B cell (primary cell): ENCODE measurements around the gene NFATC1. TPM values are rescaled to one million over a fixed set of nuclear protein-coding genes. Genes with fewer than 3 reads are reported as not detected.

ENCODE experiments used
- ATAC-seq: fragments of 200-7000 bp; cut with Tn5 transposase; one replicate; pipeline ENCODE4 v1.10.0; 2021; ENCODE audit warnings: low read depth, mild to moderate bottlenecking, moderate number of reproducible peaks, moderate library complexity
- CTCF ChIA-PET: fragments of 350-600 bp; sonication (Branson Sonifier 250); formaldehyde crosslinking; loops from one replicate; lab custom pipeline; 2021; ENCODE audit warnings: antibody characterized with exemption, inconsistent platforms; lab: Charles Lee
- POLR2A ChIA-PET: fragments of 350-600 bp; sonication (Branson Sonifier 250); formaldehyde crosslinking; loops from one replicate; lab custom pipeline; 2021; ENCODE audit warnings: antibody characterized with exemption; lab: Charles Lee
- DNase-seq: peaks from one replicate; pipeline ENCODE4 v3.0.0; 2013
- H2AFZ ChIP-seq: 2 replicates; pipeline ENCODE4 v1.6.1; 2012; ENCODE audit warnings: mild to moderate bottlenecking, low read depth, low read length; ENCODE audit not compliant: insufficient read depth, poor library complexity, severe bottlenecking
- H3K27ac ChIP-seq, 2 donors: 1 replicate in 1 of 2; 2 replicates in 1 of 2; pipeline ENCODE4 v1.5.1; 2012 to 2013; ENCODE audit warnings: low read length in 2 of 2, mild to moderate bottlenecking in 2 of 2, moderate library complexity in 1 of 2
- H3K27me3 ChIP-seq, 4 experiments: fragments of 200-600 bp in 1 of 4; sonication (generic) in 1 of 4; replicated peaks in 1 of 4; 1 replicate in 2 of 4; 2 replicates in 2 of 4; pipeline versions ENCODE4 v1.6.1 to v1.7.0; 2013 to 2016; ENCODE audit warnings: low read length in 3 of 4, mild to moderate bottlenecking in 2 of 4, mixed read lengths in 1 of 4, moderate library complexity in 1 of 4; ENCODE audit not compliant: insufficient read depth in 4 of 4, control insufficient read depth in 3 of 4; ENCODE audit errors: control extremely low read depth in 1 of 4
- H3K36me3 ChIP-seq, 2 experiments: replicated peaks in 1 of 2; 1 replicate in 1 of 2; 2 replicates in 1 of 2; pipeline versions ENCODE4 v1.6.1 to v1.7.1; 2013; ENCODE audit warnings: low read length in 1 of 2; ENCODE audit not compliant: insufficient read depth in 2 of 2, control insufficient read depth in 1 of 2; ENCODE audit errors: control extremely low read depth in 1 of 2, extremely low read depth in 1 of 2
- H3K4me1 ChIP-seq, 2 donors: fragments of 200-600 bp in 1 of 2; sonication (generic) in 1 of 2; 1 replicate in 1 of 2; 2 replicates in 1 of 2; pipeline versions ENCODE4 v1.5.1 to v1.6.1; 2013 to 2017; ENCODE audit warnings: low read length in 2 of 2; ENCODE audit not compliant: control insufficient read depth in 2 of 2, insufficient read depth in 2 of 2
- H3K4me2 ChIP-seq: replicated peaks from 2 replicates; pipeline ENCODE3; 2012; ENCODE audit warnings: mild to moderate bottlenecking, low read depth, low read length; ENCODE audit not compliant: poor library complexity, severe bottlenecking
- H3K4me3 ChIP-seq, 5 experiments: fragments of 200-600 bp in 1 of 5; sonication (generic) in 1 of 5; 1 replicate in 3 of 5; 2 replicates in 2 of 5; pipeline versions ENCODE4 v1.5.1 to v1.7.0; 2011 to 2016; ENCODE audit warnings: low read length in 4 of 5, mild to moderate bottlenecking in 4 of 5, low read depth in 2 of 5, control low read depth in 1 of 5, moderate library complexity in 1 of 5; ENCODE audit not compliant: insufficient read depth in 1 of 5; ENCODE audit errors: control extremely low read depth in 1 of 5, extremely low read depth in 1 of 5
- H3K79me2 ChIP-seq: fragments of 200-600 bp; sonication (generic); one replicate; pipeline ENCODE4 v1.6.0; 2016; ENCODE audit warnings: low read length; ENCODE audit not compliant: control insufficient read depth, insufficient read depth
- H3K9ac ChIP-seq: fragments of 200-600 bp; sonication (generic); 2 replicates; pipeline ENCODE4 v1.6.1; 2017; ENCODE audit warnings: mild to moderate bottlenecking, low read length, moderate library complexity
- H3K9me3 ChIP-seq, 3 donors: one replicate each; pipeline versions ENCODE4 v1.6.1 to v1.7.1; 2013; ENCODE audit warnings: low read length in 2 of 3; ENCODE audit not compliant: control insufficient read depth in 2 of 3, insufficient read depth in 1 of 3; ENCODE audit errors: control extremely low read depth in 1 of 3
- H4K20me1 ChIP-seq: 2 replicates; pipeline ENCODE4 v1.6.0; 2012; ENCODE audit warnings: mild to moderate bottlenecking, low read length; ENCODE audit not compliant: insufficient read depth, control insufficient read depth, poor library complexity, severe bottlenecking
- H3K27ac Mint-ChIP-seq: one replicate; pipeline ENCODE4 v1.8.0; 2021; ENCODE audit warnings: mixed read lengths
- H3K27me3 Mint-ChIP-seq: one replicate; pipeline ENCODE4 v1.8.0; 2021; ENCODE audit warnings: mixed read lengths
- H3K4me1 Mint-ChIP-seq: one replicate; pipeline ENCODE4 v1.8.0; 2021; ENCODE audit warnings: mixed read lengths
- H3K4me3 Mint-ChIP-seq: one replicate; pipeline ENCODE4 v1.8.0; 2021; ENCODE audit warnings: mixed read lengths
- H3K9me3 Mint-ChIP-seq: one replicate; pipeline ENCODE4 v1.8.0; 2022; ENCODE audit warnings: mixed read lengths; ENCODE audit not compliant: insufficient read depth
- CTCF ChIP-seq: fragments of 200-600 bp; IDR thresholded peaks from one replicate; pipeline ENCODE4 v1.8.0; 2022; ENCODE audit warnings: antibody characterized with exemption, mild to moderate bottlenecking
- EZH2 ChIP-seq: IDR thresholded peaks from 2 replicates; pipeline ENCODE4 v1.6.1; 2012; ENCODE audit warnings: borderline replicate concordance, low read depth, mild to moderate bottlenecking, moderate library complexity, low read length; ENCODE audit not compliant: insufficient read depth, poor library complexity, severe bottlenecking
- WGBS: methylation state at CpG from one replicate; pipeline ENCODE4 v1.1.5; 2013; ENCODE audit warnings: missing lambda C conversion rate; ENCODE audit not compliant: insufficient coverage; 5-methylcytosine and 5-hydroxymethylcytosine counted together
- intact Hi-C: fragments of 100-400 bp; cut with micrococcal nuclease; formaldehyde crosslinking; loops from one replicate; pipeline ENCODE4 v1.10.0; 2022
- polyA plus RNA-seq: library from polyadenylated mRNA; depleted of rRNA; stranded (reverse); fragments of >200 nt; gene quantifications from 2 replicates; pipeline ENCODE4 v1.2.3, GENCODE V29; 2012
- total RNA-seq, 2 donors: library from RNA; stranded (reverse); fragments of 120-200 nt in 1 of 2; gene quantifications; 1 replicate in 1 of 2; 2 replicates in 1 of 2; pipeline versions ENCODE4 v1.2.3 to v1.2.4, GENCODE V29; 2013 to 2022

NFATC1 gene
- total and polyA plus RNA-seq, 2 donors (not counting 1 experiment from before 2014, with no cell fraction given): 32.2 to 108 TPM

DNA sequence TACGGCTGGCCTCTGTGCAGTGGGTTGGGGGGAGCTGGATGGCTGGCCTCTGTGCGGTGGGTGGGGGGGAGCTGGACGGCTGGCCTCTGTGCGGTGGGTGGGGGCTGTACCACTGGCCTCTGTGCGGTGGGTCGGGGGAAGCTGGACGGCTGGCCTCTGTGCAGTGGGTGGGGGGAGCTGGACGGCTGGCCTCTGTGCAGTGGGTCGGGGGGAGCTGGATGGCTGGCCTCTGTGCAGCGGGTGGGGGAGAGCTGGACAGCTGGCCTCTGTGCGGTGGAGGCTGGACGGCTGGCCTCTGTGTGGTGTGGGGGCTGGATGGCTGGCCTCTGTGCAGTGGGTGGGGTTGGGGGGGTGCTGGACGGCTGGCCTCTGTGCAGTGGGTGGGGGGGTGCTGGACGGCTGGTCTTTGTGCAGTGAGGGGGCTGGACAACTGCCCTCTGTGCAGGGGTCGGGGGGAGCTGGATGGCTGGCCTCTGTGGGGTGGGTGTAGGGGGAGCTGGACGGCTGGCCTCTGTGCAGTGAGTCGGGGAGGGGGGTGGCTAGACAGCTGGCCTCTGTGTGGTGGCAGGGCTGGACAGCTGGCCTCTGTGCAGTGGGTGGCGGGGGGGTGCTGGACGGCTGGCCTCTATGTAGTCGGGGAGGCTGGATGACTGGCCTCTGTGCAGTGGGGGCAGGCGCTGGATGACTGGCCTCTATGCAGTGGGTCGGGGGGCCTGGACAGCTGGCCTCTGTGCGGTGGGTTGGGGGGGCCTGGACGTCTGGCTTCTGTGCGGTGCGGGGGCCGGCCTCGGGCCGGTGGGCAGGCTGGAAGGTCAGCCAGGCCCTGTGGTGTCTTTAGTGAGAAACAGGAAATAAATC is 31.9 kb downstream of the NFATC1 start:
- H3K27ac ChIP-seq: no peak overlapping the region
- TF ChIP-seq EZH2: no peak
- no peak for TF ChIP-seq CTCF
- 93% methylated on average over 24 of the region's 29 CpGs for whole genome bisulfite sequencing
- H3K9me3 Mint-ChIP-seq: no peaks in the 10 kb centered on the region
- ChIA-PET CTCF (interaction anchor here (0.8 to 1.2 kb wide), 2 partner anchors 8 to 32 kb away, joined by 3 read pairs; no protein-coding TSS in a partner anchor), POLR2A (interaction anchor here (0.7 kb wide), 1 partner anchor 9 kb away, joined by 3 read pairs; no protein-coding TSS in a partner anchor)
- H4K20me1 ChIP-seq: peaks cover 100% of the 10 kb centered on the region
- H3K27ac Mint-ChIP-seq: no peak overlapping the region
- H3K4me1 Mint-ChIP-seq: peaks cover 37% of the 10 kb centered on the region
- H3K9ac ChIP-seq: no peak overlapping the region
- H3K27me3 ChIP-seq: no peaks in the 10 kb centered on the region
- H3K4me1 ChIP-seq: peaks cover 0 to 4% of the 10 kb centered on the region in 2 donors
- peaks cover 100% of the 10 kb centered on the region for H3K79me2 ChIP-seq
- no peak overlapping the region for H3K4me3 Mint-ChIP-seq
- H3K4me2 ChIP-seq: no peak overlapping the region
- H2AFZ ChIP-seq: no peak overlapping the region
- no peak overlapping the region for H3K4me3 ChIP-seq
- H3K27me3 Mint-ChIP-seq: no peaks in the 10 kb centered on the region
- peaks cover 0 to 37% of the 10 kb centered on the region in 2 experiments for H3K36me3 ChIP-seq
- H3K9me3 ChIP-seq: no peaks in the 10 kb centered on the region
- ATAC-seq (no peak), DNase-seq (no peak)
- intact Hi-C loops: no loop called here

GRCh38 chr18:79428287-79428686 is 32.6 kb downstream of the NFATC1 start:
- TF ChIP-seq EZH2: no peak
- no peak for TF ChIP-seq CTCF
- H3K4me1 ChIP-seq: peaks cover 0 to 4% of the 10 kb centered on the region in 2 donors
- 94% methylated on average over 9 of the region's 10 CpGs for WGBS
- no peaks in the 10 kb centered on the region for H3K27me3 Mint-ChIP-seq
- H3K9me3 Mint-ChIP-seq: no peaks in the 10 kb centered on the region
- ChIA-PET POLR2A (interaction anchor here (0.7 kb wide), 1 partner anchor 10 kb away, joined by 3 read pairs; no protein-coding TSS in a partner anchor), CTCF (no interaction called here)
- no peaks in the 10 kb centered on the region for H3K27me3 ChIP-seq
- peaks cover 100% of the 10 kb centered on the region for H3K79me2 ChIP-seq
- peaks cover 100% of the 10 kb centered on the region for H4K20me1 ChIP-seq
- H3K9me3 ChIP-seq: no peaks in the 10 kb centered on the region
- H3K4me3 ChIP-seq: no peak overlapping the region
- peaks cover 0 to 39% of the 10 kb centered on the region in 2 experiments for H3K36me3 ChIP-seq
- intact Hi-C loops: no loop called here
- no peak overlapping the region for H3K4me2 ChIP-seq
- ATAC-seq: no peak
- no peak overlapping the region for H3K4me3 Mint-ChIP-seq
- H3K4me1 Mint-ChIP-seq: peaks cover 39% of the 10 kb centered on the region
- no peak overlapping the region for H3K9ac ChIP-seq
- H3K27ac ChIP-seq: no peak overlapping the region
- H3K27ac Mint-ChIP-seq: no peak overlapping the region
- no peak for DNase-seq
- no peak overlapping the region for H2AFZ ChIP-seq
